NCI-H1105 treated with DMSO at 0.1 percent for 48 hours (cell line): ENCODE data around the gene NSF.
"Not testable (repeated sequence)": the region's sequence is repeated elsewhere in the genome, so short reads cannot be mapped to it uniquely, and the experiment has no call there.

ENCODE experiments used
- DNase-seq: peaks from one replicate; lab custom pipeline; 2025; lab: John Stamatoyannopoulos, UW

The NSF gene

DNA sequence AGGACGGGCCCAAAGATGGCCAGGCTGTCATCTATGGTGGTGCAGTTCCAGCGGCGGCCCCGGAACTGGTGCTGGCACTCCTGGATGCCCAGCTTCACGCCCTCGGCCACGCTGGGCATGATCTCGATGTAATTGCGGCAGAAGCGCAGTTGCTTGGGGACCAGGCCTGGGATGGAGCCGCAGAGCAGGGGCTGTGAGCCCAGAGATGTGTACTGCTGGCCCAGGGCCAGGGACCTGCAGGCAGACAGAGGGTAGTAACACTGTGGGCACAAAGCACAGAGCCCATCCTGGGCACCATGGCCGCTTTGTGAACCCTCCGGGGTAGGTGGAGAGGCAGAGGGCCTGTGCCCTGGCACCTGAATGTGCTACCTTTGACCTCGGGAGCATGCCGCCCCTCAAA lies 183.2 kb downstream of the NSF start:
- DNase-seq = no peak

DNA sequence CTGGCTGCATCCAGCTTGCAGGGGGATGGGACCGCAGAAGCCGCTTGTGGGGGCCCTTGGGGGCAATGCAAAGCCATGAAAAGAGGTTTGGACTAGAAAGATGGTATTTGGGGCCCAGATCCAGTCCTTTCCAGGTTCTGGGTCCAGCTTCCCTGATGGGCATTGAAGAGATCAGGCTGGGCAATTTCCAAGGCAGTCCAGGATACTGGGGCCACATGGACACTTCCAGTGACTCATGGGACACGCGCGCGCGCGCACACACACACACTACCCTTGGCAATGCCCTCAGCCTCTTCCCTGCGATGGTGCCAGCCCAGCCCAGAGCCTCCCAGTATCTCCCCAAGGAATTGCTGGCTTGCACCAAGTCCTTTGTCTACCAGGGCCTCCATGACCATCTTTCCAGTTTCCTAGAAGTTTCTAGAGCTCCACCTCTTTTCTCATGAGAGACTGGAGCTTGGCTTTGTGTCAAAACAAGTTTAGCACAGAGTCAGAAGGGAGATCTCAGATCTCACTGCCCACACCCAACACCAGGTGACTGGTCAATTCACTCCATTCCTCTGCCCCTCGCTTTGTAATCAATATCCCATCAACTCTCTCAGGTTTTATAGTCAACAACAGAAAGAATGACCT lies 183.8 kb downstream of the NSF start:
- DNase-seq = no peak

DNA sequence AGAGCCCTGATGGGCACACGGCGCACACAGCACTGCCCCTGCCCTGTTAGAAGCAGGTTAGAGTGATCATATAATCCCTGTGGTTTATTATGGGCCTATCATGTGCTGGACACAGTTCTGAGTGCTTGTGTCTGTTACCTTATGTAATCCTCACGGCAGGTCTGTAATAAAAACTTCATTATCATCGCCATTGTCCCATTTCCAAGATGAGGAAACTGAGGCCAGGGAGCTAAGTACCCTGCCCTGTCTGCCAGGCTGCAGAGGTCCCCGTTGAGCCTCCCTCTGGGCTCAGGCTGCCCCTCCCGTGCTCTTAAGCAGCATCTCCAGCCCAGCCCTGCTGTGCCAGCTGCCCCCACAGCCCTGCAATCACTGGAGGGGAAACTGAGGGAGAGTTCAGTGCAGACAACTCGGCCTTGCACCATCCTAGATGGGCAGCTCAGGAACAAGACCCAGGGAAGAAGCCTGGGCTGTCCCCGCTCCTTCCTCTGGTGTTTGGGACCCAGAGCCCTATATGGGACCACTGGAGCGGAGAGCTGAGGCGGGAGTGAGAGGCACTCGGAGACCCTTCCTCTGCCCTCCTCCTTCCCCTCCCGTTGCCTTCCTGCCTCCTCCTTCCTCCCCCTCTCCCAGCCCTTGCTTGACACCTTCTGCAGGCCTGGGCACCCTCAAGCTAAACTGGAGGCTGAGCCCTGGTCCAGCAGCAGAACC lies 186.0 kb downstream of the NSF start:
- no peak for DNase-seq

DNA sequence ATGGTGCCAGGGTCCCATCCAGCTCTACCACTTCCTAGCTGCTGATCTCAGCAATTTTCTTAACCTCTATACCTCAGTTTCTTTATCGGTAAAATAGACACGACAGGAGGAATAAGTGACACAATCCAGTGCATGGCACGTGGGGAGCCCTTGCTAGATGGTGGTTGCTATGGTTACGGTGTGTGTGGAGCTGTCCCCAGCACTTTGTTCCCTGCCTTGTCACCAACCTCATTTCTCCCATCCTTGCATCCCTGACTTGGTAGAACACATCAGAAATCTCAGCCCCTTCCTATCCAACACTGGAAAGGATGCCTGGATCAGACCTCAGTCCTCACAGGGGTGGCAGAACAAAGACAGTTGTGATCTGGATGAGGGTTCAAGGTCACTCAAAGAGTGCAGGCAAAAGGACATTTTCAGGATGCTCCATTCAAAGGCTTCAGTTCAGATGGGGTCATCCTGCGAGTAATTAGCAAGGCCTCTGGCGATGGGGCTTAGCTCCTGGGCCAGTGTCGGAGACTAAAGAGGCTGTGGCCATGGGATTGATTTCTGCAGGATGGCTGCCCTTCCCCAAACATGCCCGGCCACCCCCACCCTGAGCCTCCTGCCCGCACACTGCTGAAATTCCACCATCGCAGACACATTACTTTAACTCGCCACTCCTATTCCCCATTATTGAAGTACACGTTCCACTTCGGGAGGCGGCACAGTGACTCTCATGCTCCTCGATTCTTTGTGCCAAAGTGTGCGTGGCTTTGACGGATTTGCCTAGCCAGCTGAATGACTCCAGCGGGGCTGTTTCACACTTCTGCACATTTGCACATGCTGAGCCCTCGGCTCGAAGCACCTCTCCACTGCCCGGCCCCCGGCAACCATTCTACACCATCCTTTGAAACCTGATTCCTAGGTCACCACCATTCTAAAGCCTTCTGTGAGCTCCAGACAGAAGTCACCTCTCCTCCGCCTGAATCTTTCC lies 187.8 kb downstream of the NSF start:
- no peak for DNase-seq

DNA sequence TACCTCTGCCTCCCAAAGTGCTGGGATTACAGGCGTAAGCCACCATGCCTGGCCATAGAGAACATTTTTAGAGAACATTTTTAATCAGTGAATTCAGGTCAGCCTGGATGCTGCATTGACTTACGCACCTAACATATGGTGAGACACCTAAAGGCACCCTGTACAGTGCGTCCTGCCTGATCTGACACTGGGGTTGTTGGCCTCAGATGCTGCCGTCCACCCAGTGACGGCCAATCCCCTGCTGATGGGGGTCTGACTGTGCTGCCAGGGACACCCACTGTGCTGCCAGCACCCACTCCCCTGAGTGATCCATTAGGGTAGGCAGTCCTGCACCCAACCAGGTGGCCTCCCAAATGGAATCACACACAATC lies 189.5 kb downstream of the NSF start:
- DNase-seq = no peak

DNA sequence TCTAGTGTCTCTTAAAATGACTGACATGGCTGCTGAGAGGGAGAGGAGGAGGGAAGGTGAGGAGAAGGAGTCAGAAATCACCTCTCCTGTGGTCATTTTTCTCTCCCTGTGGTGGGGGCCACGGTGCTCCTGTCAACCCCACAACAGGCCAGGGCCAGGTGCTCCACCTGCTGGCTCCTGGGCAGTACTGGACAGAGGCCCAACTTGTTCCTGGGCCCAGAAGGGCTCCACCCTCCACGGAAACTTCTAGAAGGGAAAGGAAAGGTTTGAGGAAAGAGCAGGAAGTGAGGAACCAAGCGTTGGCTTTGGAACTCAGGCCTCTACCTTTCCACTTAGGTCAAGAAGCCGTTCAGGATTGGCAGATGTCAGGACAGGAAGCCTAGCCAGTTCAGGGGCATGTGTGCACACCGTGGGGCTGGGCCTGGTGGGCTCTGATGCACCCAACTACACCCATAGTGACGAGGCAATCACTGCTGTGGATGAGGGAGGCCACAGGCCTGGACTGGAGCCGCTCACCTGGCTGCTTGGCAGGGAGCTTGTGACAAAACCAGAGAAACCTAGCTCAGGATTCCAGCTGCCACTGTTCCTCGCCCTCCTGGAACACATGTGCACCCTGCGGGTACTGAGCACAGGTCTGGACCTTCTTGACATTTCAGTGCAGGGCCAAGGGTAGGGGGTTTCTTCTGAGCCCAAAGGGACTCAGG lies 191.9 kb downstream of the NSF start:
- DNase-seq = no peak

DNA sequence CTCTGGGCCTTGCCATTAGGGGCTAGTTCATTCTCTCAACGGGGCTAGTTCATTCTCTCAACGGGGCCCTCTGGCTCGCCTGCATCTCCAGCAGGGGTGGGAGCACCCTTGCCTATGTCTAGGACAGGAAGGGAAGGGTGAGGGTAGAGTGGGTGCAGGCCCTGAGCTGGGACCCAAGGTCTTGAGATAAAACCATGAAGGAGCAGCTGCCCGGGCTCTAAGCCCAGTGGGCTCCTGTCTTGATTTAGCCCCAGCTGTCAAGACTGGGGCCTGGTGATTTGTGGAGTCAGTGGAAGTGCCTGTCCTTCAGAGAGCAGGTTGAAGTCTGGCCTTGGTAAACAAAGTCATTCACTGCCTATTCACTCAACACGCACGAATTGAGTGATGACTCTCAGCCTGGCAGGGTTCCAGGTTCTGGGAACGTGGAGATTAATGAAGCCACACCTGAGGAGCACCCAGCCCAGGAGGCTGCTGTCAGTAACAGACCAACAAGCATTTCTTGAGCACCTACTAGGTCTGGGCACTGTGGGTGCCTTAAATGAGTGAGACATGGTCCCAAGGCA lies 192.6 kb downstream of the NSF start:
- DNase-seq = no peak

DNA sequence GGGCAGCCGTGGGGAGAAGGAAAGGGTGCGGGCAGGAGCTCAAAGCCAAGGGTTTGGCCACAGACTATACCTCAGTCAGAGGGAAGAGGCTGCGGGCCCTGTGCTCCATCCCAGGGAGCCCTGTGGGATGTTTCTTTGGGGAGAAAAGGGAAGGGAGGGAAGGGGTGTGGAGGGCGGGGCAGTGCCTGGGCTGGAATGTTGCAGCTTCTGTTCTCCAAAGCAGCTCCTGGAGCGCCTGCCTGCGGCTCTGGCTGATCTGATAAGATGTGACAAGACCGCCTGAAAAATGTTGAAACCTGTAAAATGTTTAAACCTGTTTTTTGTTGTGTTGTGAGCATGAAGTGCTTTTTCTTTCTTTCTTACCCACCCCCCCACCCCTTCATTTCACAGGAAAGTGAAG lies 195.2 kb downstream of the NSF start:
- no peak for DNase-seq

DNA sequence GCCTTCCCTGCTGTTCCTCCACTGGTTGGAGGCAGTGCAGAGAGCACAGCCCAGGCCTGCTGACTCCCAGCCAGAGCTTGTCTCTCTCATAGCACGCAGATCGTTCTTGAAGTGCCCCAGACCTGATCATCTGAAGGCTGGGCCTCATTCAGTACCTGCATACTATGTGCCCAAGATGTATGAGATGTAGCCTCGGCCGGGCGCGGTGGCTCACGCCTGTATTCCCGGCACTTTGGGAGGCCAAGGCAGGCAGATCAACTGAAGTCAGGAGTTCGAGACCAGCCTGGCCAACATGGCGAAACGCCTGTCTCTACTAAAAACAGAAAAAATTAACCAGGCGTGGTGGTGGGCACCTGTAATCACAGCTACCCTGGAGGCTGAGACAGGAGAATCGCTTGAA lies 197.0 kb downstream of the NSF start:
- DNase-seq = no peak

DNA sequence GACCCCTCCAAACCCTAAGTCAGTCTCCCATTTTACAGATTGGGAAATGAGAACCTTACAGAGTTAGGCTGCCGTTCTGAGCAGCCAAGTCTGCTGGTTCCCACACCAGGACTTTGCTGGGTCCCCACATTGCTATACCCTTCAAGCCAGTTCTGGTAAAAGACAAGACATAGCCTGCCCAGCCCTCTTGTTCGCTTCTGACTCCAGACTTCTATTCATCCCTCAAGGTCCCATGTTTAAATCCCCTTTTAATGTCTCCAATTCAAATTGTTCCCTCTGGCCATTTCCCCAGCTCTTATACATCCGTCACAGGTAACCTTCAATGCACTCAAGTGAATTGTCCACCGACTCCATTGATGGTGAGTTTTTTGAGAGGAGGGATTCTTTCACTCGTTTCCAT lies 197.8 kb downstream of the NSF start:
- DNase-seq = no peak

DNA sequence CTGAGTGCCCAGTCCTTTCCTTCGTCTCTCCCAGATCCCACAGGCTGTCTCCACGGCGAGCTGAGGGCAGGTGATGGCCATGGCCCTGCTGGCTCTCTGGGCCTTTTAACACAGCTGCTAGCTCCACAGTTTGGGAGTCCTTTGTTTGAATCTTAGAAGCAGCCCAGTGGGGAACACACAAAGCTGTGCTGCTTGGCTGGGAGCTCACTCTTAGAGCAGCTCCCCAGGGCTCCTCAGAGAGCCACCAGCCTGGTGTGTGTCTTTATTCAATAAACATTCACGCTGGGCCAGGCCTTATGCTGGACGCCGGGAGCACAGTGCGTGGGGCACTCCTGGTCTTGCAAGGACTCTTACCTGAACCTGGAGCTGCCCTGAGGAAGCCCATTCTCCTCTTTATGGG lies 198.3 kb downstream of the NSF start:
- DNase-seq = no peak

DNA sequence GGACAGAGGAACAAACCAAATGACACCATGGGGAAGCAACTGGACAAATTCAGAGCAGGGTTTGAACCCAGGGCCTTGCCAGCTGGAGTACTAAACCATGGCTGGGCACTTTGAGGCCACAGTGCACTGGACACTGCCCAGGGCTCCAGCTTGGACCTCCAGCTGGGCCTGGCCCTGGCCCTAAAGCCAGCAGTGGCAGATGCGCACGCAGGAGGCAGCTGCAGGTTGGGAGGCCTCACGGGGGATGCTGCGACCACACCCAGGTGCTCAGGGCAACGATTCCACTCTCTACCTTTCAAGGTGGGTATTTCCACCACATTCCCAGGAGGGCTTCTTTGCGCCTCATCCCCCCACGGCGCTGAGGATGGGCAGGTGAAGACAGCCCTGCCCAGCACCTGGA lies 199.1 kb downstream of the NSF start:
- DNase-seq = no peak

DNA sequence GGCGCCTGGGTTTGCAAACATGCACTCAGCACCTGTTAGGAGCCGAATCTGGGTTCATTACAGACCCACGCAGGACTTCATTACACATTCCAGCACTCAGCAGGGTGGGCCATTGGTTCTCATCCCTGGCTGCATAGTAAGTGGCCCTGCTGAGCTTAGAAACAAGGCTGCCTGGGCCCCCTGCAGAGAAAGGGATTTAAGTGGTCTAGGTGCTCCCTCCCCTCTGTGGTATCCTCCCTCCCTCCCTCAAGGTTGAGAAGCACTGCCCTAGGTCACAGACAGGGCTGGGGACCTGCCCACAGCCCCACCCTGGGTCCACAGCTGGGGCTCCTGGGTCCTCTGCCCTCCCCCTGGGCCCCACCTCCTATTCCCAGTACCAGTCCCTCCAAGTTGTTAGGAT lies 199.7 kb downstream of the NSF start:
- DNase-seq = no peak

DNA sequence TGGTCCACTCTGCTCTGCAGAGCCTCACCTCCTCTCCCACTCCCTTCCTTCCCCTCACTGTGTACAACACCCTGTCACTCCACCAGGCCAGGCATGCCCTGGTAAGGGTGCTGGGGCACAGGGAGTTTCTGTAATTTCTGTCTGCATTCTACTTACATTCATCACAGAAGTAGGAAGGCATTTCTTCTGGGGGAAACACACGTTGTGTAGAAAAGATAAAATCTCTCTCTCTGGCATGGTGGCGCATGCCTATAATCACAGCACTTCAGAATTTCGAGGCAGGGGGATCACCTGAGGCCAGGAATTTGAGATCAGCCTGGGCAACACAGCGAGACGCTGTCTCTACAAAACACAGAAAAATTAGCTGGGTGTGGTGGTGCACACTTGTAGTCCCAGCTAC lies 201.1 kb downstream of the NSF start:
- no peak for DNase-seq

DNA sequence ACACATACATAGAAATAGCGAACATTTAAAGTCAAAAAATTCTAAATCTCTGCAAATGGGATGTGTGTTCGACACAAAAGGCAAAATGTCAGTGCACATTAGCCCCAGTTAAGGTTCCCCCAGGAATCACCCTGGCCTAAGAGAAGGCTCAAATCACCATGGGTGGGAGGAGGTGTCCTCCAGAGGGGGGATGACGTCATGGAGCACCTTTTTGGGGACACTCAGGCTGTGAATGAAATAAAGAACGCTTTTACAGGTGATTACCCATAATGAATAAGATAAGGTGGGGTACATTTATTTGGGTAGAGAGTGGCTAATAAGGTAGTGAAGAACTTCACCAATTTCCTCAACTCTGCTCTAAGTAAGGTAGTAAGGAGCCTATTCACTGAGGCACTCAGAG lies 201.6 kb downstream of the NSF start:
- DNase-seq = no peak

DNA sequence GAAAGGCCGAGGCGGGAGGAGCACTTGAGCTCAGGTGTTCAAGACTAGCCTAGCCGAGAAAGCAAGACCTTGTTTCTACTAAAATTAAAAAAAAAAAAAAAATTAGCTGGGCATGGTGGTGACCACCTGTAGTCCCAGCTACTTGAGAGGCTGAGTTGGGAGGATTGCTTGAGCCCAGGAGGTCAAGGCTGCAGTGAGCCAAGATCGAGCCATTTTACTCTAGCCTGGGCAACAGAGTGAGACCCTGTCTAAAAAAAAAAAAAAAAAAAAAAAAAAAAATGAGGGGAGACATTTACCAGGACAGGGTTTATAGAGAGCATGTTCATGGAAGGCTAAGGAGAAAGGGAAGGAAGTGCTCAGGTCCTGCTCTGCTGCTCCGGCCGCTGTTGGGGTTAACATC lies 202.6 kb downstream of the NSF start:
- not testable (repeated sequence) for DNase-seq

DNA sequence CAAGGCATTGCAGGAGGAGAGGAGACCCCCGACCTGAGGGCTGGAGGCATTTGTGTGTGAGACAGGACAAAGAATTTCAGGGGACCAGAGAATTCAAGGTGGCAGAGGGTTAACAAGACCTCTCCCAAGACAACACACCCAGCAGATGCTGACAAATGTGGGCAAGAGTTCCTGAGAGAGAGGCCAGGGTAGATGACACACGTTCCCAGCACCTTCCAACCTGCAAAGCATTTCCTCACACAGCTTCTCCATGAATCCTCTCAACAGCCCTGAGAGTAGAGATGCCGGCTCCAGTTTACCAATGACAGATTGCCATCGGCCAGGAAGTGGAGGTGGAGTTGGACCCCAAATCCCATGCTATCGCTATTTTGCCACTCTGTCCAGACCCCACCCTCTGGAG lies 203.1 kb downstream of the NSF start:
- DNase-seq = no peak

DNA sequence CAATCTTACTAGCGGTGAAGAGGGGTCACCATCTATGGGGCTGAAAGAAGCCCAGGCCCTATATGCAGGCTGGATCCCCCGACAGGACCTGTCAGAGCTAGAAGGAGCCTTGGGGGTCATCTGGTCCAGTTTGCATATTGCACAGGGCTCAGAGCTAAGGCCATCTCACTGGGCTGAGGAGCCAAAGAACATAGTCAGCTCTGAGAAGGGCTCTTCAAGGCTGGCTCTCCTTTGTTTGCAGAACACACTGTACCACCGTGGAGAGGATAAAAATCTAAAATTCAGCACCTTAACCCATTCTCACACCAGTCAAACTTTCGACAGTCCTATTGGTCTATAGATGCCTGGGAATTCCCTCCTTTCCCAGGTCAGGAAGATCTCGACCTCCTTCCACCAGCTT lies 203.8 kb downstream of the NSF start:
- no peak for DNase-seq

DNA sequence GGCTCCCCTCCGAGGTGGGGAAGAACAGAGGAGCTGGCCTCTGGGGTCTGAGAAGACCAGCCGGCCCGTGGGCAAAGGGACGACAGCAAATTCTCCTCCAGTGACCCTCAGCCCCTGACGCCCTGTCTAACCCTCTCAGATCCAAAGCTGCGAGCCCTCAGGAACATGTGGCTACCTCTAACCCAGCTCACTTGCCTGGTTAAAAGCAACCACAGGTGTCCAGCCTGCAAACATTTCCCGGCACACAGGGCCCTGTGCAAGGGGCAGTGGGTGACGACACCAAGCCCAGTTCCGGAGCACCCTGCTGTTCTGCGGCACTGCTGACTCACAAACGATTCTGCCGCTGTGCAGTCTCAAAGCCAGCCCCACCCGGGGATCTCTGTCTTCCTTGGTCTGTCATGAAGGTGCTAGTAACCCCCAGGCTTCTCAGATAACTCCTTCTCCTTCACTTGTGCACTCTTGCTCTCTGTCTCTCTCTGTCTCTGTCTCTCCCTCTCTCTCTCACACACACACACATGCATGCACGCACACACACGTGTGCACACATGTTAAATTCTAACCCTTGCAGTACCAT lies 205.0 kb downstream of the NSF start:
- no peak for DNase-seq

DNA sequence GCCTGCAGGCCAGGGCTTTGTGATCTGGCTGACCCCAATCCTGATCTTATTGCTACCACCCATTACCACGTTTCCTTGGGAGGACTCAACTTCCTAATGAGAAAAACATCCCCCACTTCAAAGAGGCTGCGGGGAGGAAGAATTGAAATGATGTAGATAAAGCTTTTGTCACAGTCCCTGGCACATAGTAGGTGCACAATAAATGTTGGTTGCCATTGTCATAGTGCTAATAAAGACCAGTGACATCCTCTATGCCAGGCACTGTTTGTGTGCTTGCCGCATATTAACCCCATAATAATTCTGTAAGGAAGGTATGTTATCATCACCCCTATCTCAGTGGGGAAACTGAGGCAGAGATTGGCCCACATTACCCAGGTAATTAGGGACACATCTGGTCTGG lies 205.6 kb downstream of the NSF start:
- DNase-seq = no peak

DNA sequence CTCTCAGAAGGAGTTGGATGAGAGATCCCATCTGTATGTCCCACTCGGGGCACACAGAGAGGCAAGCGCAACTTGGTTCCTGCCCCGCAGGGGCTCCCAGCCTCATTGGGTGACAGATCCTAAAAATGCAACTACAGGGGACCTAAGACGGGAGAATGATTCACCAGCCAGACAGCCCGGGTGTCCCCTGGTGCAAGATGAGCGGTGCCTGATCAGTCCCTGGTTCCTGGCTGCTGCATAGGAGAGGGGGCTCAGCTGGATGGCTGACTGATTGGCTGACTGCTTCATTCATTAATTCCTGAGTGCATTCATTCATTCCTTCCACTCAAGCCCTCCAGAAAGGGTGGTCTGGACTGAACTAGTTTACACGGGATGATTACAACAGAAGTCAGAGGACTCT lies 206.1 kb downstream of the NSF start:
- DNase-seq = no peak
